GM21619 (cell line): ENCODE results near the gene RNF213.
"Not testable (repeated sequence)": the region's sequence is repeated elsewhere in the genome, so short reads cannot be mapped to it uniquely, and the experiment has no call there.

ENCODE experiments used
- ATAC-seq: cut with Tn5 transposase; IDR thresholded peaks from one replicate; pipeline ENCODE4 v1.9.1; 2021; ENCODE audit not compliant: unreplicated experiment

RNF213 gene

DNA sequence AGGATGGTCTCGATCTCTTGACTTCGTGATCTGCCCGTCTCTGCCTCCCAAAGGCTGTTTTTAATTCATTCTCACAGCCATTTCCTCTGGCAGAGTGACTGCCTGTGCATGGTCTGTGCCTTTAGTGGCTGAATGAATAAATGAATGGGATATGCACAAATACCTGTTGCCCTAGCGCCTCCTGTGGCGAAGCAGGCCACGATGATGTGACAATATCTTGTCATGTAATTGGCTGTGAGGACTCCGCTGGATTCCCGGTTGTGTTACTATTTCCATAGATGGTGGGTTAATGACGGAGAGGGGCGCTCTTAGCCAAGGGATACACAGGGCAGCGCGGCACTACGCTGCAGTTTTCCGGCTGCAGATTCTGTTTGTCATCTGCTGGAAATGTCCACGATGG is 127.5 kb downstream of the RNF213 start:
- no peak for ATAC-seq

DNA sequence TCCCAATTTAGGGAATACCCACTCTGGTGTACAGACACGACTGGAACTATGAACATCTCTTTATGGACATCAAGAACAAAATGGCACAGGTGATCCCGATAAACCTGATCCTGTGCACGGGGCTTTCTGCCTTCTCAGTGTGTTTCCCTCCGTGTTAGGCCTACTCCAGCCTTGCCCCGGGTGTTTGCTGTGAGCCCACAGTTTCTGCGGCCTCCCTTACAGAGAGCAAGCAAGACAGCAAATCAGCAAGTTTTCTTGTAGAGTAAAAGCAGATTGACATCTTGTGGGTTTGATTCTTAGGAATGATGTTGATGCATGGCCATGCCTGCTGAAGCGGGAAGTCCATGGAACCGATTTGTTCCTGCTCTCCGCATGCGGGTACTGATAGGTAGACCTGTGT is 127.9 kb downstream of the RNF213 start:
- ATAC-seq, result no peak

DNA sequence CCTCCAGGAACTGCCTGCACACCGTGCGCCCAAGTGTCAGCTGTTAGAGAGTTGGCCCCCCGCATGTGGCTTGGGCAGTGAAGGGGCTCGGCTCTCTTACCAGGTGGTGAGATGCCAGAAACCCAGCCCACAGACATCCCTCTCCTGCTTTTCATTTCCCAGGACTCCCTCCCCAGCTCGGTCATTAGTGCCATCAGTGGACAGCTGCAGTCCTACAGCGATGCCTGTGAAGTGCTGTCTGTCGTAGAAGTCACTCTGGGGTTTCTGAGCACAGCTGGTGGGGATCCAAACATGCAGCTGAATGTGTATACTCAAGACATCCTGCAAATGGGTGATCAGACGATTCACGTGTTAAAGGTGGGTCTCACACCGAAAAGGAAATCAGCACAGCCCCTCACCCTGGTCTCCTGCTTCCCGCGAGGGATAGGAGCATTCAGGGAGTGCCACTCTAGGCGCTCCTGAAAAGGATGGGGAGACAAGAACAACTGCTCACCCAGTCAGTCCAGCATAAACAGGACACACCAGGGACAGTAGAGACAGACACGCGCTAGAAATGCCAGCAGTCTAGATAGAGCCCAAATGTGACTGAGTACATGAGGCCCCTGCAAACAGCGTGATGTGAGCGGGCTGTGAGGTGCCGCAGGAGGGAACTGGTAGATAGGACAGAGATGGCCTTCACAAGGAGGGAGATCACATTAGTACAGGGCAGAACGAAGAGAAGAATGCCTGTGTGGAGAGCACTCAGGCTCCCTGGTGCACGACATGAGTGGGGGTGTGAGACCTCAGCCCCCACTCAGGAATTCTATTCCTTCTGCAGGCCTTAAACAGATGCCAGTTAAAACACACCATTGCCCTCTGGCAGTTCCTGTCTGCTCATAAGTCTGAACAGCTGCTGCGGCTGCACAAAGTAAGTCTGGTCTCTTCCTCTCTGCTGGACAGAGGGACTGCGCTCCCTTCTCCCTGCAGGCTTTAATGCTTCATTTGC is 128.7 kb downstream of the RNF213 start:
- ATAC-seq, result no peak

DNA sequence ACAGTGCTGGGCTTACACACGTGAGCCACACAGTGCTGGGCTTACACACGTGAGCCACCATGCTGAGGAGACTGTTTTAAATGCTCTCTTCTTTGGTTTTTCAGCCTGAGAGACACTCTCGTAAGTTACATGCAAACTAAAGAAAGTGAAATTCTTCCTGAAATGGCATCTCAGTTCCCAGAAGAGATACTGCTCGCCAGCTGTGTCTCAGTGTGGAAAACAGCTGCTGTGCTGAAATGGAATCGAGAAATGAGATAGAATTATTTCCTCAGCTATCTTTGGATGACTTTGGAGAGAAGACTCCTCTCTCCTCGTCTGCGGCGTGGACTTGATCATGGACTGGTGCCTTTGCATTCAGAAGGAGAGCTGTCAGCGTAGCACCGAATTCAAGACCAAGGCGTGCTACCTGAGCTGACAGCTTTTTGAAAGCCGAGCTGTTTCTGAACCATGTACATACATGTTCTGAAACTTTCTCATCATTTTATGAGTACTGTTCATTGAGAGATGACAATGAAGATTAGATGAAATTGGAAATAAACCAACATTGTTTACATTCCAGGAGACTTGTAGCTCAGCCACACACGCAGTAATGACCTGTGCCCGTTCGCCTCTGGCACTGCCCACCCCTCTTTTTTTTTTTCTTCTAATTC is 132.7 kb downstream of the RNF213 start:
- no peak for ATAC-seq

DNA sequence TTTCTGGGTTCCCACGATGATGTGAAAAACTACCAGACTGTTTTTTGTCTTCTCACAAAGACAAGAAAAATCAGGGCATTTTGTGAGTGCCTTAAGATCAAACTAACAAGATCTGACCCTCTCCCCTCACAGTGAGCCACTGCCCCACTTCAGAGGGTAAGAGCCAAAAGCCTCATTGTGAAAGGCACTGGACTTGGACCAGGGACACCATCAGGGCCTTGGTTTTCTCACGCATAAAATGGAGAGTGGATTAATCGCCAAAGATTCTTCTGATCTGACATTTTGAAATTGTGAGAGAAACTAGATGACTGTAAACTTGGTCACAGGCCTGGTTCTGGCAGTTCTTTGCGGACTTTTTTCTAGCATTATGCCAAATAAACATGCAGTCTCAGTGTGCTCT is 133.3 kb downstream of the RNF213 start:
- ATAC-seq, result no peak

DNA sequence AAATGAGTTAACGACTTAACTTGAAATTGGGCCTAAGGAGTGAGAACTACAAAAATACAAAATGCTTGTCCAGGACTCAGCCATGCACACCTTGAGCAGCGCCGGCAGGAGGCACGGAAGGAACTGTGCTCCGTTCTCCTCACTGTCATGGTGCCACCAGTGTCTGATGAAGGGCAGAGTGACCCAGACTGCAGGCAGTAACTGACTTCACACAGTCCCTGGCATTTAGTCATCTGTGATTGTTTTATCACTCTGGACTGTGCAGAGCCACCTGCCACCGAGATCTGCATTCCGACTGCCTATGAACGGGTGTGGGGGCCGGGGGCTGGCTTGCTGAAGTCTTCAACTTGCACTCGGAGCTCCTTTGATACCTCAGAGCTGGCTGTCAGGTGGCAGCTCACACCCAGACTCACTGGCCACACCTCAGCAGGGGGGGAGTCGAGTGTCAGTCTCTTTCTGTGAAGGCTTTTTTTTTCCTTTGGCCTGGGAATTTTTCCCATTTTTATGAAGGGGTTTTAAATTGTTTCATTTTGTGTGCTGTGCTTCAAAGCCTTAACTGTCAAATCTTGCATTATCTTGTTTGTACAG is 134.1 kb downstream of the RNF213 start:
- ATAC-seq, result no peak

DNA sequence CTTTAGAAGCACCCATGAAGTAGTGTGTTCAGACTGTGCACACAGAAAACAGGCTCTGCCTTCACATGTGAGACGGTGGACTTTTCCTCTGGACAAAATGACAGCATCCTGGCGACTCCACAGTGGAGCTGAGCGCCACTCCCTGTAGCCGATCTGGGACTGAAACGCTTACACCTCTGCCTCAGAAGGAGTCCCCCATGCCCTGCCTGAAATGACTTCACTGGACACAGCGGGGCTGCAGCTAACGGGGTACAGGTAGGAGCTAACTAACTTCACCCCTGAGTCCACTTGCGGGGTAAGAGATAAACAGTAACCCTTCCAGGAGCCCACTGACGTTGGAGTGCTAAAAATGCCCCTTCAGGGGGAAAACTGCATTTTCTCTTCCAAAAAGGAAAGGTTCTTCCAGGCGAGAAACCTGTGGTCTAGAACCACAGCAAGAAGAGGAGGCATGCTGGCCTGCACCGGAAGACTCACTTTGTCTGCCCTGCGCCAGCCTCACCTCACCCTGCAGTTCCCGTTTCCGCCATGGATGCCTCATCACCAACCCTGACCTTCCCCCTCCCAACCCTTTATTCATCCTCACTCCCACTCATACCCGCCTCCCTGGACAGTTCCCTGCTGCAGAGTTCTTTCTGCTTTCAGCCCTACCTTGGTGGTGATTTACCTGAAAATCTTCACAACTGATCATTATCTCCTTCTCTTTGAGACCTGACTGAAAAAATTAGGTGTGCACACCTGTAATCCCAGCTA is 134.9 kb downstream of the RNF213 start:
- no peak for ATAC-seq

DNA sequence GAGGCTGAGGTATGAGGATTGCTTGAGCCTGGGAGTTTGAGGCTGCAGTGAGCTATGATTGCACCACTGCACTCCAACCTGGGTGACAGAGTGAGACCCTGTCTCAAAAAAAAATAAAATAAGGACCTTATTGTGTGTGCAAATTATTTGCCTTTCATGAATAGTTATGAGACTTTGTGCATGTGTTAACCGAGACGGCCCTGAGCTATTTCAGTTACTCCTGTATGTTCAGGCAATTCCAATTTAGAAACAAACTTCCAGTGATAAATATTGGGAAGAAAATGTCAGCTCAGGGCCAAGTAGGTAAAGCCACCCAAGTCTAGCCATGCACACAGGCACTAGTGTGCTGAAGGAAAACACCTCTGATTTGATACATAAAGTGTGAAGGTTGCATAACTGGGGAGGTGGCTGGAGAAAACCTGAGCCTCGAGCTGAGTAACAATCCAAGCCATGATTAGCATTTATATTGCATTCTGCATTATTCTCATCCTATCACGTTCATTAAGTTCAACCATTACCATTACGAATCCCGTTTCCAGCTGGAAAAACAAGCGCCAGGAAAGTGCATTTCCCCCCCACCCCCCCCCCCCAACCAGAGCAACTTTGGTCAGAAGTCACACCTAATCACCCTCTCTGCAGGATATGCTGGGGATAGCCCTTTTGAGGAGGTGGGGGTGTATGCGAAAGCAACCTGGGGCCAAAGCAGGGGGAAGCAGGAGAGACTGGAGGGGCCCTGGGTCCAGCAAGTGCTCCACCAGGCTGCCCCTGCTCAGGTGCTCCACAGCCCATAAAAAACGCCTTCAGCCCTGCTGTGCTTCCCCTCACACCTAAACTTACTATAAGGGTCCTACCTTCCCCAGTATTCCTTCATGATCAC is 135.7 kb downstream of the RNF213 start:
- no peak for ATAC-seq

DNA sequence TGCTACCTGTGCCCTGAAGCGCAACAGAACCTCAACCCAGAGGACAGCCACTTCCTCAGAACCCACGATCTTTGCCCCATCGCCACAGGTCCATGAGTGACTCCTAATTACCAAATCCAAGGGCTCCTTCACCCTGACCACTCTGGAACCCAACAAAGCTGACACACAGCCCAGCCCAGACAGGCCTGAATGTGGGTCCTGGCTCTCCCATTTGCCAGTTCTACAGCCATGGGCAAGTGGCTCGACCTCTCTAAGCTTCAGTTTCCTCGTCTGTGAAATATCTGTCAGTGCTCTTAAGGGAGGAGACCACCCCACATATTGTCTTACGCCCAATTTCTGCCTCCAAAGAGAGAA is 136.4 kb downstream of the RNF213 start:
- ATAC-seq, result no peak

DNA sequence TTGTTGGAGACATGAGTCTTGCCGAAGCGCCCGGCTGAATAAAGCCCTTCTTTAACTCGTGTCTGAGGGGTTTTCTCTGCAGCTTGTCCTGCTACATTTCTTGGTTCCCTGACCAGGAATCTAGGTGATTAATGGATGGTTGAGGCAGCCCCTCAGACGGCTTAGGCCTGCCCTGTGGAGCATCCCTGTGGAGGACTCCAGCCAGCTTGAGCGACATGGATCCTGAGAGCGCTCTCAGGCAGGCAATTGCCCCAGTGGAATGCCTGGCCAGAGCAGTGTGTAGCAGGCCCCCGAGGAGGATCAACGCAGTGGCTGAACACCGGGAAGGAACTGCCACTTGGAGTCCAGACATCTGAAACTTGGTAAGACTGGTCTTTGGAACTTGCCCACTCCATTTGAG is 137.0 kb downstream of the RNF213 start:
- ATAC-seq, result no peak

DNA sequence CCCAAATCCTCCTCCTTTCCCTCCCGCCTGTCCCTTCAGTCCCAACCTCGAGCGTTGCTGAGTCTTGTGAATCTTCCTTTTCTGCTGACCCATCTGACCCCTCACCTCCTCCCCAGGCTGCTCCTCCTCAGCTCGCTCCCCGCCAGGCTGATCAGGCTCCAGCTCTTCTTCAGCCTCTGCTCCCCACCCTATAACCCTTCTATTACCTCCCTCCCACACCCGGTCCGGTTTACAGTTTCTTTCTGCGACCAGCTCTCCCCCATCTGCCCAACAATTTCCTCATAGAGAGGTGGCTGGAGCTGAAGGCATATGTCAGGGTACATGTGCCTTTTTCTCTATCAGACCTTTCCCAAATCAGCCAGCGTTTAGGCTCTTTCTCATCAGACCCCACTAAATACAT is 140.4 kb downstream of the RNF213 start:
- not testable (repeated sequence) for ATAC-seq

DNA sequence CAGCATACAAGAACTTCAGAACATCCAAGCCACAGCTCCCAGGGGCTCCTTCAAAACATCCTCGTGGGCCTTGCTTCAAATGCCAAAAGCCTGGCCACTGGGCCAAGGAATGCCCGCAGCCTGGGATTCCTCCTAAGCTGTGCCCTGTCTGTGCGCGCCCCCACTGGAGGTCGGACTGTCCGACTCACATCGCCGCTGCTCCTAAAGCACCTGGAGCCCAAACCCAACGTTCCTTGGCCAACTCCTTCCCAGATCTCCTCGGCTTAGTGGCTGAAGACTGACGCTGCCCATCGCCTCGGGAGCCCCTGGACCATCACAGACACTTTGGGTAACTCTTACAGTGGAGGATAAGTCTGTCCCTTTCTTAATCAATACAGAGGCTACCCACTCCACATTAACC is 141.4 kb downstream of the RNF213 start:
- ATAC-seq, result not testable (repeated sequence)

DNA sequence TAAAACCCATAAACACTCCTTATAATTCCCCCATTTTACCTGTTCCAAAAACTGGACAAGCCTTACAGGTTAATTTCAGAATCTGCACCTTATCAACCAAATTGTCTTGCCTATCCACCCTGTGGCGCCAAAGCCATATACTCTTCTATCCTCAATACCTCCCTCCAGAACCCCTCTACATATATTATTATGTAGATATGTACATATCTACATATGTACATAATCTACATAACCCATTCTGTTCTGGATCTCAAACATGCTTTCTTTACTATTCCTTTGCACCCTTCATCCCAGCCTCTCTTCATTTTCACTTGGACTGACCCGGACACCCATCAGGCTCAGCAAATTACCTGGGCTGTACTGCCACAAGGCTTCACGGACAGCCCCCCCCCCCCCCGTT is 142.3 kb downstream of the RNF213 start:
- ATAC-seq, result no peak

DNA sequence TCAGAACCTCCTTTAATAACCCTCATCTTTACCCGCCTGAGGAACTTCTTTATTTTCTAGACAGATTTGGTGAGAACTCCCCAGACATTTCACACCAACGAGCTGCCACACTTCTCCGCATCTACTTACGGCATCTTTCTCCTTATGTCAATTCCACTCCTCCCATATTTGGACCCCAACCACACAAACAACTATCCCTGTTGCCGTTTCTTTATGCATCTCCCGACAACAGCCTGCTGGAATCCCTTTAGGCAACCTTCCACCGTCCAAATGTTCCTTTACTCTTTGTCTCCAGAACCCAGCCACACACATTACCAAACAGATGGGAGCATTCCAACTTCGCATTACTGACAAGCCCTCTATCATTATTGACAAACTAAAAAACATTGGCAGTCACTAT is 145.5 kb downstream of the RNF213 start:
- no peak for ATAC-seq

DNA sequence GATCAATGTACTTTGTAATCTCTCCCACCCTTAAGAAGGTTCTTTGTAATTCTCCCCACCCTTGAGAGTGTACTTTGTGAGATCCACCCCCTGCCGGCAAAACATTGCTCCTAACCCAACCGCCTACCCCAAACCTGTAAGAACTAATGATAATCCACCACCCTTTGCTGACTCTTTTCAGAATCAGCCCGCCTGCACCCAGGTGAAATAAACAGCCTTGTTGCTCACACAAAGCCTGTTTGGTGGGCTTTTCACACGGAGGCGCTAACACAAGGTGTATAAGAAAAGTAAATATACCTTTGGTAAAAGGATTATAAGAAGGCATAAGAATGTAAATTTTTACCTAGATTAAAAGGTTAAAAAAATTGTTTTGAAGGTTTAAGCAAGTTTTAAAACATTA is 147.3 kb downstream of the RNF213 start:
- not testable (repeated sequence) for ATAC-seq

DNA sequence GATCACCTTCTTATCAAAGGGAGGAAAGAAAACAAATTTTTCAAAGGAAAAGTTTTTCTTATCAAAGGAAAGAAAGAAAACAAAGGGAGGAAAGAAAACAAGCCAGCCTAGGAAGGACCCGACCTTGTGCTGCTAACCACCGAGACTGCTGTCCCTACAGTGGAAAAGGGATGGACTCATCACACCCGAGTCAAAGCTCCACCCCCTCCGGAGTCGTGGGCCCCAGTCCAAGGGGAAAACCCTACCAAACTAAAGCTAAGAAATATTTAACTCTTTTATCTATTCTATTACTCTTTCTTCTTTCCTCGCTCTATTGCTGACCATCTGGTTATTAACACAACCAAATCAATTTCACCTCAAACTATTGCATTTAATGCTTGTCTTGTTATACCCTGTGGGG is 148.2 kb downstream of the RNF213 start:
- ATAC-seq, result no peak

DNA sequence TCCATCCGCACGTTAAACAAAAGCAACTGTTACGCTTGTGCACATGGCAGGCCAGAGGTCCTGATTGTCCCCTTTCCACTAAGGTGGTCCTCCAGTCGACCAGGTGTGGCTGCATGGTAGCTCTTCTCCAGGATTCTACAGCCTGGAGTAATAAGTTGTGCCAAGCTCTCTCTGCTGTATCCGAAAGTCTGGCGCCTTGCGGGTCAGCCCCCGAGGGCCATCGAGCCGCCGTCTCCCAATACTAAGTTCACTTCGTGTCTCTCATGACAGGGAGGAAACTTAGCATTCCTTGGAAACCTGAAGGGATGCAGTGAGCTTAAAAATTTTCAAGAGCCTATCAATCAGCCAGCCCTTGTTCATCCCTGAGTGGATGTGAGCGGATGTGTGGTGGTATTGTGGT is 149.0 kb downstream of the RNF213 start:
- no peak for ATAC-seq

DNA sequence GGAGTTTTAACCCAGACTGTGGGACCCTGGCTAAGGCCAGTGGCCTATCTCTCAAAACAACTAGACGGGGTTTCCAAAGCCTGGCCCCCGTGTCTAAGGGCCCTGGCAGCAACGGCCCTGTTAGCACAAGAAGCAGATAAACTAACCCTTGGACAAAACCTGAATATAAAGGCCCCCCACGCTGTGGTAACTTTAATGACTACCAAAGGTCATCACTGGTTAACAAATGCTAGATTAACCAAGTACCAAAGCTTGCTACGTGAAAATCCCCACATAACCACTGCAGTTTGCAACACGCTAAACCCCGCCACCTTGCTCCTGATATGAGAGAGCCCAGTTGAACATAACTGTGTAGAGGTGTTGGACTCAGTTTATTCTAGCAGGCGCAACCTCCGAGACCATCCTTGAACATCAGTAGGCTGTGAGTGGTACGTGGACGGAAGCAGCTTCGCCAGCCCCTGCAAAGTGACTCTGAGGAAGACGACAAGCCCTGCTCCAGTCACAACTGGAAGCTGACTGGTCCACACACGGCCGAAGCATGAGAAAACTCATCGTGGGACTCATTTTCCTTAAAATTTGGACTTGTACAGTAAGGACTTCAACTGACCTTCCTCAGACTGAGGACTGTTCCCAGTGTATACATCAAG is 149.9 kb downstream of the RNF213 start:
- not testable (repeated sequence) for ATAC-seq

DNA sequence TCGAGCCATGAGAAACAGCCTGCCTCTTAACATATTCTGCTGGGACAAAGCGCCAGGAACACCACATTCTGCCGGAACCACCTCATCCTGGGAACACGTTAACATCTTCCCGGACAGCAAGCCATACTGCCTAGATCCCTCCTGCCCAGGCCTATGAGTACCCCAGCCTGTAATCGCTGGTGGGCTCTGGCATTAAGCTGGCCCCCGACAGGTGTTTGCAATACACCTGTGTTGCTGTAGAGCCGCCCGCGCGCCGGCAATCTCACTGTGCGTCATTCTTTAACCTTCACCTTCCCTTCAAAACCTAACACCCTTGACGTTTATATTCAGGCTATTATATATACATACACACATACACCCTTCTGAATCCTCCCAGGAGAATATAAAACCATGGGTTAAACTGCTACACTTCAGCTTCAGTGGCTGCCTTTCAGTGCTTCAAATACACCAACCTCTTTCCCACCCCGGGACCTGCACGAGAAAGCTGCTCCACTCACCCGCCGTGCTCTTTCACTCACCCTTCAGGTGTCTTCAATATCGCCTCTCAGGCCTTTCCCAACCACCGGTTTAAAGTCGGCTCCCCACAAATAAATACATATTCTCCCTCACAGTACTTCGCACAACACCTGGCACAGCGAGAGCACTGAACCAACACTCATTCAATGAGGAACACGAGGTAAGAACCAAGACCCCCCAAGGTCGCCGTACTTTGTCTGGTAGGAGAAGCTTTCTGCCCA is 153.3 kb downstream of the RNF213 start:
- no peak for ATAC-seq
